NOMO-1 (cell line): Measurements from ENCODE around the gene APOLD1.
A peak's percentile ranks its signal among the peaks of the same experiment; 100 is the strongest.

ENCODE experiments used
- DNase-seq, 2 experiments: peaks; one replicate each; lab custom pipeline; 2025; ENCODE audit not compliant: unreplicated experiment in 2 of 2; lab: John Stamatoyannopoulos, UW

Gene APOLD1

DNA sequence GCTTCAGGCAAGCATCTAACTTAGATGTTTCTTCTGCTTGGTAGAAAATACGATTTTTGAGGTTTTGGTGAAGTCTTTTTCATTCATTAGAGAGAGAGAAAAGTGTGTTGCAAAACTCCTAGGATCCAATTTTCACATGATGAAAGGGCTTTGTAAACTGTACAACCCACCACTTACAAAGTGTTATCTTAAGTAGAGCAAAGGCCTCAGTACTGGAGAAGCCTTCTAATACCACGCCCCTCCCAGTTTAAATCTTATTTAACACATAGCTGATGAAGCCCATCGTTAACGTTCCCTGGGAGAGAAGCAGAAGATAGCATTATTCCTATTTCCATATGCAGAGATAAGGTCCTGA is 869 bp downstream of the APOLD1 start:
- no peak for DNase-seq

DNA sequence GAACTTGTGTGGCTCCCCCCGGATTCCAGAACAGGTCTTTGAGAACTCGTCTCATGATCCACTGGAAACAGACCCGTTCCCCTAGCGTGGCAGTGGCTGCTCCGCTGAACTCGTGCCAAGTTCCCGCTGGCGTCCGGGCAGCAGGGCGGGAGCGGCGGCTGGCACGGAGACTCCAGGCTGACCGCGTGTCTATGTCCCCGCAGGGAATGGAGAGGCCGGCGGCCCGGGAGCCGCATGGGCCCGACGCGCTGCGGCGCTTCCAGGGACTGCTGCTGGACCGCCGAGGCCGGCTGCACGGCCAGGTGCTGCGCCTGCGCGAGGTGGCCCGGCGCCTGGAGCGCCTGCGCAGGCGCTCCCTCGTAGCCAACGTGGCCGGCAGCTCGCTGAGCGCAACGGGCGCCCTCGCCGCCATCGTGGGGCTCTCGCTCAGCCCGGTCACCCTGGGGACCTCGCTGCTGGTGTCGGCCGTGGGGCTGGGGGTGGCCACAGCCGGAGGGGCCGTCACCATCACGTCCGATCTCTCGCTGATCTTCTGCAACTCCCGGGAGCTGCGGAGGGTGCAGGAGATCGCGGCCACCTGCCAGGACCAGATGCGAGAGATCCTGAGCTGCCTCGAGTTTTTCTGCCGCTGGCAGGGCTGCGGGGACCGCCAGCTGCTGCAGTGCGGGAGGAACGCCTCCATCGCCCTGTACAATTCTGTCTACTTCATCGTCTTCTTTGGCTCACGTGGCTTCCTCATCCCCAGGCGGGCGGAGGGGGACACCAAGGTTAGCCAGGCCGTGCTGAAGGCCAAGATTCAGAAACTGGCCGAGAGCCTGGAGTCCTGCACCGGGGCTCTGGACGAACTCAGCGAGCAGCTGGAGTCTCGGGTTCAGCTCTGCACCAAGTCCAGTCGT is 1.5 kb downstream of the APOLD1 start:
- DNase-seq = peak; percentile 5 to 29

GRCh38 chr12:12788131-12788530 is 2.7 kb downstream of the APOLD1 start:
- DNase-seq = no peak

DNA sequence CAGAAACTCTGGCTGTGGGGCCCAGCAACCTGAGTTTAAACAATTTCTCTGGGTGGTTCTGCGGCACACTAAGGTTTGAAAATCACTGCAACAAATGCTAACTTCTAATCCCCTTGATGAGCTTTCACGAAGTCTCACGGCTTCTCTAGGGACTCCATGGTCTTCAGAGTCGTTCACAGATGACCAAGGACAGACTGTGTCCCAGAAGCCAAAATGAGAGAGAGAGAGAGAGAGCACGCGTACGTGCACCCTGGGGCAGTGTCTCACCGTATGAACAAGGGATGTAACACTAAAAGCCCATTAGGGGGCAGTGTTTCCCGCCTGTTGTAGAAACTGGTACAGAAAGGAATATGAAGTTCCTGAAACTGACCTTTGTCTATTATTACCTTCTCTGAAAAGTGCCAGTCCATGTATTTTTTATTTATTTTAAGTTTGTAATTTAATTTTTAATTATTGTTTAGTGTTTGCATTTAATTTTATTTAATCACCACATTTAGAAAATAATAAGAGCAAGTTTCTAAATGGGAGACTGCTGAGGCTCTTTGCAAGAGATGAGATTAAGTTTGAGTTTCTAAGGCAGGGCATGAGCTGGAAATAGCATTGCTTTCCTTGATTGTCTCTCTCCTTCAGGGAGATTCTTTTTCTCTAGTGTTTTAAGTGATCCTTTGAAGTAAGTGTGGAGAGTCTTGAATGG is 3.4 kb downstream of the APOLD1 start:
- peak; percentile 23 to 81 for DNase-seq

GRCh38 chr12:12790956-12791355 is 5.5 kb downstream of the APOLD1 start:
- DNase-seq = no peak

GRCh38 chr12:12791756-12792369 is 6.4 kb downstream of the APOLD1 start:
- no peak for DNase-seq

- DNase-seq = no peak
Measured at GRCh38 chr12:12792421-12792820, 7.0 kb downstream of the APOLD1 start.

DNA sequence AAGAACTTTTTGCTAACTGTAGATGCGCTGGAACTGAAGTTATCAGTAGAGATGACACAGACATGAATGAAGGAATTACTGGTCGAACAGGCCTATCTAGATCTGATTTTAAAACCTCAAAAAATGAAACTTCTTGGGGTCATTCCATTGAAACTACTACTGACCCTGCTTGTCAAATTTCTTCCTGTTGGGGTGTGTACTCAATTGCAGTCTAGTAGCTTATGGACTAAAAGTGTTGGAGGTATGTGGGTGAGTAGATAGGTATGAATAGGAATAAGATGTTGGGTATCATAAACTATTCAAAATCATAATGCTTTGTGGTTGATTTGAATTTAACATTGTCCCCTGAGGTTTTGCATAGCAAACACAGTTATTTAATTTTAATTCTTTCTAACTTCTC is 9.2 kb downstream of the APOLD1 start:
- no peak for DNase-seq

GRCh38 chr12:12796171-12796570 is 10.7 kb downstream of the APOLD1 start:
- DNase-seq = no peak

DNA sequence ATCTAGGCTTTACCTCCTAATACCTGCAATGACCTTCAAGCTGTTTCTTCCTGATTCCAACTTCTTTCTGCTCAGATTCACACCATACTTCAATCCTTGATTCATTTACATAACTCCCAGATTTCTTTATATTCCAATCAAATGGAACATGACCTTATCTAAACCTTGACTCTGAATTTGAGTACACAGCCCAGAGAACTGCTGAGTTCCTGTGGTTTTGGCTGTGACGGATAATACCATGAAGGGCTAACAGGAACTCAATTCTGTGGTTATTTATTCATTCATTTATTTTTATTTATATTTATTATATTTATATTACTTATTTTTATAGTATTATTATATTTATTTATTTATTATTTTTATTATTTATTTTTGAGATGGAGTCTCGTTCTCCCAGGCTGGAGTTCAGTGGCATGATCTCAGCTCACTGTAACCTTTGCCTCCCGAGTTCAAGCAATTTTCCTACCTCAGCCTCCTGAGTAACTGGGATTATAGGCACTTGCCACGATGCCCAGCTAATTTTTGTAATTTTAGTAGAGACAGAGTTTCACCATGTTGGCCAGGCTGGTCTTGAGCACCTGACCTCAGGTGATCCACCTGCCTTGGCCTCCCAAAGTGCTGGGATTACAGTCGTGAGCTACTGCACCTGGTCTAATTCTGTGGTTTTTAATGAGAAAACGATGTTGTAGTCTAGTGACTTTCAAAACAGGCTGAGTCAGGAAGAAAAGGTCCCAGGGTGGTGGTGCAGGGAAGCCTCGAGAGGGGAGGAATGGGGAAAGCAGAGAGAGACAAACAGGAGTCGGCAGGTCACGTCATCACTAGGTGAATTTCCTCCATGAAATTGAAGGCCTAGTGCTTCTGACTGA is 11.7 kb downstream of the APOLD1 start:
- DNase-seq = no peak

GRCh38 chr12:12797794-12798152 is 12.3 kb downstream of the APOLD1 start:
- DNase-seq = no peak

GRCh38 chr12:12798480-12798879 is 13.0 kb downstream of the APOLD1 start:
- DNase-seq = no peak

DNA sequence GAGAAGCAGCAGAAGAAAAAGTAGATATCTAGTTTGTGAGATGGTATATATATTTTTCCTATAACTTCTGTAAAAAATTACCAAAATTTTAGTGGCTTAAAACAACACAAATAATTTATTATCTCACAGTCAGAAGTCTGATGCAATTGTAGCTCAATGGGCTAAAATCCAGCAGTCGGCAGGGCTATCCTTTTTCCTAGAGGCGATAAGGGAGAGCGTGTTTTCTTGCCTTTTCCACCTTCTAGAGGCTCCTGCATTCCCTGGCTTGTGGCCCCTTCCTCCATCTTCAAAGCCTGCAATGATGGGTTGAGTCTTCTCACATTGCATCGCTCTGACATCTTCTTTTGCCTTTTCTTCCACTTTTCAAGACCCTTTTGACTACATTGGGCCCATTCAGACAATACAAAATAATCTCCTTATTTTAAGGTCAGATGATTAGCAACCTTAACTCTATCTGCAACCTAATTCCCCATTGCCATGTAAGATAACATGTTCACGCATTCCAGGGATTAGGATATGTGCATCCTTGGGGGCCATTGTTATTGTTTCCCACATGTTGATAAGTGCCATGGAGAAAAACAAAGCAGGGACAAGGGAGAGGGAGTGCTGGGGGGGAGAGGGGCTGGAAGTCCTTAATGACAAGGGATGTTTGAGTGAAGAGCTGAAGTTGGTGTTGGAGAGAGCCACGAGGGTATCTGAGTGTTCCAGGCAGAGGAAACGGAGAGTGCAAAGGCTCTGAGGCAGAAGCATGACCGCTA is 13.9 kb downstream of the APOLD1 start:
- DNase-seq = no peak

- no peak for DNase-seq
Measured at GRCh38 chr12:12800406-12801180, 15.1 kb downstream of the APOLD1 start.

- DNase-seq = peak in 1 of 2 experiments; percentile 17
Measured at GRCh38 chr12:12801656-12802055, 16.2 kb downstream of the APOLD1 start.

DNA sequence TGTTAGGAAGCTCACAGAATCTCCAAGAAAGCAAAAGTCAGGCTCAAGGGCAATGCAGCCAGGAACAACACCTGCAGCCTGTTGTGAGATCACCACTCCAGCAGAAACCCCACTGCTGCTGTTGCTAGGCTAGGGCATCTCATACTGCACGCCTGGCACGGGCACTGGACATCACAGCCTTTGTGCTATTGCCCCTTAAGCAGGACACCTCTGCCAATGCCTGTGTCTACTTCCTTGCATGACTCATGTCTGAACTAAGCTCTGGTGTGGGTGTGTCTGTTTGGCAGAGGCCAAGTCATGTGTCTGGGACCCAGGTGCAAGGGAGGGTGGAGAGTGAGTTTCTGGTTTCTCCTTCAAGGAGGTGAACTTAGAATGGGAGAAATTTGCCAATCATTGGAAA is 17.7 kb downstream of the APOLD1 start:
- peak; percentile 41 to 48 for DNase-seq

DNA sequence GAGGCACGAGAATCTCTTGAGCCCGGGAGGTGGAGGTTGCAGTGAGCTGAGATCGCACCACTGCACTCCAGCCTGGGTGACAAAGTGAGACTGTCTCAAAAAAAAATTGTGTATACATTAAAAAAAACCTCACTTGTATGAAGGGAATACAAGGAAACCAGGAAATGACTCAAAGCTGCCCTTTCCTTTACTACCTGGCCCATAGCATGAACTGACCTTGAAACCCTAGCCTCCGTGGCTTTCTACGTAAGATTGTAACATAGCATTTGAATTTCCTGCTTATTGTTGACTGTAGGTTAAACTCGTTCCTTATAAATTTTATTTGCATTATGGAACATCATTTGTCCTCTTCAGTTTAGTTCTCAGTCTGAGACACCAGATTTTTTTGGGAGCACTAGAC is 18.6 kb downstream of the APOLD1 start:
- DNase-seq = no peak

DNA sequence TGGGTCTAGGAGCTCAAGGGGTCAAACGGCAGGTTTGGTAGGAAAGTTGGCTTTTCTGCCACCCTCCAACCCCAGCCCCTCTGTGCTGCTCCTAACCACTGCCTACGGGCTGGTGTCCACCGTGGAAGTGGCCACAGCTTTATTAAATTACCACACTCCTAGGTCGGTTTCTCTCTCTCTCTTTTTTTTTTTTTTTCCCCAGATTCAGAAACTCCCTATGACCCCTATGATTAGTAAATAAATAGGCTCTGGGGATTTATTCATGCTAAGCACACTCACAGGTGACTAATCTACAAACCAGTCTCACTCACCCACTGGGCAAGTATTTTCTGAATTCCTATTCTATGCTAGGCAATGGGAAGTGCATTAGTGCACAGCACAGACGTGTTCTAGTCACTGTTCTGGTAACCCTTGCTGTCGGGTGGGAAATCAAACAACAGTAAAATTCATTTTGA is 19.0 kb downstream of the APOLD1 start:
- DNase-seq = no peak

DNA sequence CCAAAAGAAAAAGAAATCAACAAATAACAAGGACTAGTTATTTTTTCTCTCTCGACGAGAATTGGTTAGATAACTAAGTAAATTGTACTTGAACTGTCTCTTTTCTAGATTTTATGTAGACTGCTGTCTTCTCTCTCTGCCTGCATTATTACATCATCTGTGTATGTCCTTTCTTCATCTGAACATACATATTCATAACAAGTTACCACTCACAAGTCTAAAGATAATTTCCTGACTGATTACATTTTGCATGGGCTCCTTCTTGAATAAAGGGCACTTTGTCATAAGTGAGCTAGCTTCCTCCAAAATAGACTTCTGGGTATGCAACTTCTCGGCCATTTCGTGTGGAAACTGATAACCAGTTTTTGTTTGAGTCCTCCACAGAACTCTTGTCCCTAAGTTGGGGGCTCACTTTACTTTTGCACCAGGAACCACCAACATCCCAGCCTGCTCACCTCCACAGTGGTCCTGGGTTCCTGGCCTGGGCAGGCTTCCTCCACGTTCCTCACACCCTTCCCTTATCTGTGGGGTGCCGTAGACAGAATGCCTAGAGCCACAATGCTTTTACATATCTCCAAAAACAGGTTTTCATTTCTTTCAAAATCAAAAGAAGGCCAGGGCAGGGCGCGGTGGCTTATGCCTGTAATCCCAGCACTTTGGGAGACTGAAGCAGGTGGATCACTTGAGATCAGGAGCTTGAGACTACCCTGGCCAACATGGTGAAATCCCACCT is 21.5 kb downstream of the APOLD1 start:
- DNase-seq = no peak
